ENCODE measurements around the gene BANF1. TPM values are rescaled to one million over a fixed set of nuclear protein-coding genes. Genes with fewer than 3 reads are reported as not detected.
A peak's percentile ranks its signal among the peaks of the same experiment; 100 is the strongest.

The BANF1 gene
- total RNA-seq, 1 experiment from 2014 or later, result 269 TPM

- Mint-ChIP-seq H3K4me1 (peaks cover 21% of the 10 kb centered on the region), H3K36me3 (peaks cover 31% of the 10 kb centered on the region), H3K27me3 (ENCODE audit: low read depth) (no peaks in the 10 kb centered on the region), H3K9me3 (no peaks in the 10 kb centered on the region), H3K27ac (no peak overlapping the region), H3K4me3 (peak overlapping the region; percentile 54)
- ATAC-seq (no peak), DNase-seq (ENCODE audit: low spot score) (no peak)
- ChIA-PET POLR2A (no interaction called here), CTCF (interaction anchor here (1.0 kb wide), 1 partner anchor 18 kb away, joined by 3 read pairs; no protein-coding TSS in a partner anchor)
- TF ChIP-seq CREM (CRISPR knock-in tag; IDR thresholded peaks at IDR 0.05), result no peak
- no peak for TF ChIP-seq GTF2I (CRISPR knock-in tag; conservative IDR thresholded peaks at IDR 0.05)
Observed at GRCh38 chr11:66004186-66004585, 1.9 kb downstream of the BANF1 start.

- peak overlapping the region; percentile 68 for H3K27ac Mint-ChIP-seq
- H3K36me3 Mint-ChIP-seq, result peaks cover 18% of the 10 kb centered on the region
- H3K4me1 Mint-ChIP-seq, result peaks cover 17% of the 10 kb centered on the region
- ATAC-seq (no peak), DNase-seq (ENCODE audit: low spot score) (no peak)
- POLR2A ChIA-PET, result interaction anchor here (0.6 kb wide), 1 partner anchor 17 kb away, joined by 7 read pairs; no protein-coding TSS in a partner anchor
- H3K27me3 Mint-ChIP-seq (ENCODE audit: low read depth), result peaks cover 12% of the 10 kb centered on the region
- no peaks in the 10 kb centered on the region for H3K9me3 Mint-ChIP-seq
- CTCF ChIA-PET, result interaction anchor here (1.3 to 1.7 kb wide), 3 partner anchors 16 to 226 kb away, joined by 4 to 5 read pairs (median 4); no protein-coding TSS in a partner anchor
- H3K4me3 Mint-ChIP-seq, result no peak overlapping the region
- TF ChIP-seq ESRRA (CRISPR knock-in tag; IDR thresholded peaks at IDR 0.05; ENCODE audit: borderline replicate concordance) (no peak), CBFB (CRISPR knock-in tag; IDR thresholded peaks at IDR 0.05; ENCODE audit: low read depth) (no peak), NR3C1 (CRISPR knock-in tag; conservative IDR thresholded peaks at IDR 0.05; ENCODE audit: low read depth) (no peak), IRF1 (CRISPR knock-in tag; IDR thresholded peaks at IDR 0.05) (no peak), ZNF232 (CRISPR knock-in tag; IDR thresholded peaks at IDR 0.05) (no peak), GRHL2 (CRISPR knock-in tag; IDR thresholded peaks at IDR 0.05; ENCODE audit: insufficient replicate concordance, severe bottlenecking) (no peak), ZSCAN18 (CRISPR knock-in tag; IDR thresholded peaks at IDR 0.05) (no peak), ZNF512 (CRISPR knock-in tag; IDR thresholded peaks at IDR 0.05; ENCODE audit: borderline replicate concordance) (no peak), ZNF317 (CRISPR knock-in tag; IDR thresholded peaks at IDR 0.05; ENCODE audit: borderline replicate concordance, low read depth) (no peak), ZNF425 (CRISPR knock-in tag; conservative IDR thresholded peaks at IDR 0.05) (no peak), FOXP4 (CRISPR knock-in tag; IDR thresholded peaks at IDR 0.05) (no peak), KAT7 (CRISPR knock-in tag; IDR thresholded peaks at IDR 0.05; ENCODE audit: borderline replicate concordance) (no peak), JAZF1 (CRISPR knock-in tag; IDR thresholded peaks at IDR 0.05) (no peak), MYBL2 (CRISPR knock-in tag; IDR thresholded peaks at IDR 0.05) (no peak), USF2 (CRISPR knock-in tag; IDR thresholded peaks at IDR 0.05) (no peak), TCF7 (CRISPR knock-in tag; IDR thresholded peaks at IDR 0.05; ENCODE audit: low read depth) (no peak), CTCF (IDR thresholded peaks at IDR 0.05) (no peak)
Observed at GRCh38 chr11:66006134-66006890, 4.0 kb downstream of the BANF1 start.
